Endothelial cell of umbilical vein (primary cell): ENCODE results near the gene VPS4A. TPM values are rescaled to one million over a fixed set of nuclear protein-coding genes. Genes with fewer than 3 reads are reported as not detected.

ENCODE experiments used
- BruUV-seq: library from RNA; stranded (reverse); fragments of 400-500 nt; replicated peaks from 2 replicates; lab custom pipeline; 2021; lab: Mats Ljungman, UMichigan
- CTCF ChIA-PET: fragments of 300-600, 350-600 bp; sonication (Branson Sonifier 250); formaldehyde crosslinking; loops from one replicate; lab custom pipeline; 2021; ENCODE audit warnings: antibody characterized with exemption, inconsistent platforms; lab: Charles Lee
- POLR2A ChIA-PET: fragments of 300-600, 350-600 bp; sonication (Branson Sonifier 250); formaldehyde crosslinking; loops from one replicate; lab custom pipeline; 2021; ENCODE audit warnings: antibody characterized with exemption, inconsistent platforms; lab: Charles Lee
- DNase-seq: peaks from one replicate; pipeline ENCODE4 v3.0.0-alpha.2; 2011; ENCODE audit warnings: low read depth, low spot score
- FAIRE-seq: peaks from 2 replicates; lab custom pipeline; 2011; peaks lifted over from hg19 to GRCh38; lab: Jason Lieb, UNC
- H2AFZ ChIP-seq: 2 replicates; pipeline ENCODE4 v1.6.0; 2012; ENCODE audit warnings: low read depth, low read length, control low read depth, inconsistent platforms
- H3K27ac ChIP-seq: 2 replicates; pipeline ENCODE4 v1.5.1; 2011; ENCODE audit warnings: low read depth, mild to moderate bottlenecking, control low read depth, low read length, moderate library complexity; ENCODE audit not compliant: insufficient read depth
- H3K27me3 ChIP-seq, 2 experiments: 2 replicates each; pipeline versions ENCODE4 v1.6.0 to v1.6.1; 2011; ENCODE audit warnings: low read length in 2 of 2, mixed read lengths in 1 of 2; ENCODE audit not compliant: control insufficient read depth in 2 of 2, insufficient read depth in 2 of 2
- H3K36me3 ChIP-seq, 2 experiments: 2 replicates in 1 of 2; 3 replicates in 1 of 2; pipeline ENCODE4 v1.5.1; 2011; ENCODE audit warnings: low read length in 2 of 2, mild to moderate bottlenecking in 1 of 2, moderate library complexity in 1 of 2; ENCODE audit not compliant: control insufficient read depth in 2 of 2, insufficient read depth in 2 of 2; ENCODE audit errors: extremely low read depth in 1 of 2
- H3K4me1 ChIP-seq: 3 replicates; pipeline ENCODE4 v1.5.1; 2011; ENCODE audit warnings: mild to moderate bottlenecking, low read length; ENCODE audit not compliant: control insufficient read depth, insufficient read depth; ENCODE audit errors: extremely low read depth
- H3K4me2 ChIP-seq: 2 replicates; pipeline ENCODE4 v1.6.1; 2011; ENCODE audit warnings: low read length, control low read depth, mixed read lengths; ENCODE audit not compliant: insufficient read depth
- H3K4me3 ChIP-seq, 3 experiments: fragments of 200-600 bp in 1 of 3; sonication (generic), shearing (Covaris generic) in 1 of 3; replicated peaks in 1 of 3; 2 replicates each; pipeline ENCODE4 v1.5.1; 2011 to 2016; ENCODE audit warnings: control low read depth in 3 of 3, low read length in 3 of 3, mild to moderate bottlenecking in 2 of 3, inconsistent platforms in 1 of 3, low read depth in 1 of 3, moderate library complexity in 1 of 3; ENCODE audit not compliant: insufficient read depth in 1 of 3
- H3K79me2 ChIP-seq: 2 replicates; pipeline ENCODE4 v1.6.0; 2012; ENCODE audit warnings: low read length, inconsistent platforms; ENCODE audit not compliant: control insufficient read depth, insufficient read depth
- H3K9ac ChIP-seq: replicated peaks from 2 replicates; pipeline ENCODE3; 2011; ENCODE audit warnings: low read length, control low read depth; ENCODE audit not compliant: insufficient read depth; ENCODE audit errors: extremely low read depth
- H3K9me1 ChIP-seq: replicated peaks from 3 replicates; pipeline ENCODE4 v1.6.0; 2011; ENCODE audit warnings: mild to moderate bottlenecking, low read length; ENCODE audit not compliant: control insufficient read depth, insufficient read depth; ENCODE audit errors: extremely low read depth
- H3K9me3 ChIP-seq: replicated peaks from 2 replicates; pipeline ENCODE4 v1.5.1; 2012; ENCODE audit warnings: low read length, inconsistent platforms; ENCODE audit not compliant: control insufficient read depth, insufficient read depth
- H4K20me1 ChIP-seq: replicated peaks from 2 replicates; pipeline ENCODE3; 2011; ENCODE audit warnings: mild to moderate bottlenecking, low read length; ENCODE audit not compliant: control insufficient read depth, insufficient read depth; ENCODE audit errors: extremely low read depth
- CTCF ChIP-seq, 2 donors: IDR thresholded peaks; 1 replicate in 1 of 2; 2 replicates in 1 of 2; pipeline ENCODE4 v1.5.1; 2011; ENCODE audit warnings: low read length in 2 of 2, mild to moderate bottlenecking in 2 of 2, moderate library complexity in 2 of 2, control low read depth in 1 of 2, inconsistent platforms in 1 of 2, low read depth in 1 of 2; ENCODE audit not compliant: insufficient read depth in 1 of 2; ENCODE audit errors: extremely low read depth in 1 of 2
- EZH2 ChIP-seq: IDR thresholded peaks from 2 replicates; pipeline ENCODE4 v1.6.1; 2012; ENCODE audit warnings: borderline replicate concordance, low read depth, mild to moderate bottlenecking, moderate library complexity, low read length, inconsistent platforms; ENCODE audit not compliant: severe bottlenecking
- FOS ChIP-seq: IDR thresholded peaks from 2 replicates; pipeline ENCODE4 v1.6.1; 2011; ENCODE audit warnings: mild to moderate bottlenecking, low read length, moderate library complexity, borderline replicate concordance; ENCODE audit not compliant: insufficient read depth
- GATA2 ChIP-seq: IDR thresholded peaks from 2 replicates; pipeline ENCODE4 v1.7.0; 2011; ENCODE audit warnings: low read depth, mild to moderate bottlenecking, moderate library complexity, mixed read lengths, low read length; ENCODE audit not compliant: insufficient read length, insufficient read depth
- JUN ChIP-seq: IDR thresholded peaks from 2 replicates; pipeline ENCODE4 v1.6.1; 2011; ENCODE audit warnings: borderline replicate concordance, low read depth; ENCODE audit not compliant: insufficient read length, insufficient read depth
- MAX ChIP-seq: IDR thresholded peaks from 2 replicates; pipeline ENCODE4 v1.6.1; 2011; ENCODE audit not compliant: insufficient read depth, insufficient read length
- MYC ChIP-seq: IDR thresholded peaks from one replicate; pipeline ENCODE4 v1.6.1; 2011; ENCODE audit warnings: mild to moderate bottlenecking, low read depth, low read length
- POLR2A ChIP-seq: IDR thresholded peaks from 2 replicates; pipeline ENCODE4 v1.6.1; 2012; ENCODE audit warnings: low read depth, mild to moderate bottlenecking, control low read depth, low read length
- POLR2AphosphoS5 ChIP-seq: IDR thresholded peaks from 2 replicates; pipeline ENCODE4 v1.6.1; 2012; ENCODE audit warnings: low read depth, mild to moderate bottlenecking, control low read depth, low read length, moderate library complexity; ENCODE audit not compliant: insufficient read depth
- dilution Hi-C: fragments of 300-500 bp; cut with MboI; formaldehyde crosslinking; loops from one replicate; pipeline ENCODE4 v1.15.0; 2019; ENCODE audit warnings: low sequenced_read_pairs; ENCODE audit not compliant: extremely low pct_ligation_motif_present
- intact Hi-C: fragments of 100-400 bp; cut with micrococcal nuclease; formaldehyde crosslinking; loops from one replicate; pipeline ENCODE4 v1.10.0; 2022
- polyA plus RNA-seq, 4 experiments: library from polyadenylated mRNA; depleted of rRNA in 3 of 4; stranded (reverse) in 3 of 4; unstranded in 1 of 4; fragments of >200 nt; gene quantifications; 2 replicates each; pipeline versions ENCODE4 v1.2.1 to v1.2.3, GENCODE V29; 2011 to 2012; ENCODE audit warnings: missing spikeins in 1 of 4
- total RNA-seq: library from RNA; stranded (reverse); gene quantifications from 2 replicates; pipeline ENCODE4 v1.2.3, GENCODE V29; 2021

The VPS4A gene
- total and polyA plus RNA-seq, 2 donors (not counting 3 experiments of a cell fraction or from before 2014, with no cell fraction given) = 22.3 to 34.8 TPM

DNA sequence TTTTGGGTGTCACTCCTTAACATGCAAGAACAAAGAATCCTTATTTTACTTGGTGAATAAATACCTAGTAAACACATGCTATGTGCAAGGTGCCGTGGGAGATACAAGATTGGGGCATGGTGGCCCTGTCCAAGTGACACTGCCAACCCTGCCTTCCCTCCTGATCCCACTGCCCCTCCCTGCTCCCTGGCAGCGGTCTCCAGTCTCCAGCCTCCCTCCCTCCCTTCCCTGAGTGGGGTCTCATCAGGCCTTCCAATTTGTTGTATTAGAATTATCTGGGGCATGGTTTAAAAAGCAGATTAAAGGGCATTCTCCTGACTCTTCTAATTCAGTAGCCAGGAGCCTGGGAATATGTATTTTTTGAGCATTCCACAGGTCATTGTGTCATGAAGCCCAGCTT, 52.9 kb downstream of the VPS4A start:
- no peak overlapping the region for H3K9ac ChIP-seq
- H3K9me3 ChIP-seq = no peaks in the 10 kb centered on the region
- no TSS peak for BruUV-seq
- no peaks in the 10 kb centered on the region for H4K20me1 ChIP-seq
- ChIA-PET POLR2A (no interaction called here), CTCF (interaction anchor here (1.1 kb wide), 1 partner anchor 9 kb away, joined by 3 read pairs; no protein-coding TSS in a partner anchor)
- dilution Hi-C loops = no loop called here
- no peaks in the 10 kb centered on the region for H3K9me1 ChIP-seq
- H3K36me3 ChIP-seq = peaks cover 16 to 19% of the 10 kb centered on the region in 2 experiments
- H3K4me3 ChIP-seq = no peak overlapping the region
- intact Hi-C loops = no loop called here
- H2AFZ ChIP-seq = no peak overlapping the region
- H3K4me2 ChIP-seq = no peak overlapping the region
- DNase-seq (no peak), FAIRE-seq (no peak)
- H3K4me1 ChIP-seq = peaks cover 10% of the 10 kb centered on the region
- no peak overlapping the region for H3K27ac ChIP-seq
- TF ChIP-seq POLR2AphosphoS5 = no peak
- no peak for TF ChIP-seq MAX
- TF ChIP-seq CTCF (IDR thresholded peaks at IDR 0.05; ENCODE audit: extremely low read depth in 1 of 2, insufficient read depth in 1 of 2, low read depth in 1 of 2, low read length in 2 of 2) = no peak
- TF ChIP-seq FOS = no peak
- TF ChIP-seq MYC = no peak
- TF ChIP-seq POLR2A = no peak
- no peak for TF ChIP-seq GATA2
- no peak for TF ChIP-seq EZH2
- no peak for TF ChIP-seq JUN
- H3K79me2 ChIP-seq = peaks cover 2% of the 10 kb centered on the region
- H3K27me3 ChIP-seq = no peaks in the 10 kb centered on the region
